HG02642 (cell line): ENCODE data around the gene CD151.

Experiments
- ATAC-seq: cut with Tn5 transposase; IDR thresholded peaks from one replicate; pipeline ENCODE4 v1.9.1; 2021; ENCODE audit warnings: mild to moderate bottlenecking; ENCODE audit not compliant: unreplicated experiment, poor library complexity

The CD151 gene

DNA sequence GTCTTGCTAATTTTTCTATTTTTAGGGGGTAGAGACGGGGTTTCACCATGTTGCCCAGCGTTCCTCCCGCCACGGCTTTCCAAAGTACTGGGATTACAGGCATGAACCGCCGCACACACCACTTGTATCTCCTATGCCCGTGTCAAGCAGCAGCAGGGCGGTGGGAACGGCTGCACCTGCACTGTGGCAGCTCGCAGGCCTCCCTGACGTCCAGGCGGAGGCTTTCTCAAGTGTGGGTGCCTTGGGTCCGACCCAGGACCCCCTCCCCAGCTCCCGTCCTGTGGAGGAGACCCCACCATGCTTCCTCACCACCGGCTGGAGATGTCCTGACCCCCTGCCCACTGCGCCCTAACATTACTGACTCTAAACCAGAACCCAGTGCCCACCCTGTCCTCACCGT is 35.6 kb downstream of the CD151 start:
- no peak for ATAC-seq

DNA sequence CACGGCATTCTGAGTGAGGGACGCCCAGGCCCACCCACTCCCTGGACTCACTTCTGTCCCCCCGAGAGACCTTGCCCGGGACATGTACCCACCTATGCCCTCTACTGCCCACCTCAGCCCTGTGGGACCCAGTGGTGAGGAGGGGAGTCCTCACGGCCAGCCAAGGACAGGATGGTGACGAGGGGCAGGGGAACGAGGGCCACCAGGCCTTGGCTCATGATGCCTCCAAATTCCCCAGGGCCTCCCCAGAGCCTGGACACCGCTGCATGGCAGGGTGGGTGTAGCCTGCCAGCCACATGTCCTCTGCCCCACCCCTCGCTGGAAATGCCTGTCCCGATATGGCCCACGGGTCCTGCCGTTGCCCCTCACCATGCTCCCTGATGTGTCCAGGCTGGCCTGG is 36.0 kb downstream of the CD151 start:
- no peak for ATAC-seq

DNA sequence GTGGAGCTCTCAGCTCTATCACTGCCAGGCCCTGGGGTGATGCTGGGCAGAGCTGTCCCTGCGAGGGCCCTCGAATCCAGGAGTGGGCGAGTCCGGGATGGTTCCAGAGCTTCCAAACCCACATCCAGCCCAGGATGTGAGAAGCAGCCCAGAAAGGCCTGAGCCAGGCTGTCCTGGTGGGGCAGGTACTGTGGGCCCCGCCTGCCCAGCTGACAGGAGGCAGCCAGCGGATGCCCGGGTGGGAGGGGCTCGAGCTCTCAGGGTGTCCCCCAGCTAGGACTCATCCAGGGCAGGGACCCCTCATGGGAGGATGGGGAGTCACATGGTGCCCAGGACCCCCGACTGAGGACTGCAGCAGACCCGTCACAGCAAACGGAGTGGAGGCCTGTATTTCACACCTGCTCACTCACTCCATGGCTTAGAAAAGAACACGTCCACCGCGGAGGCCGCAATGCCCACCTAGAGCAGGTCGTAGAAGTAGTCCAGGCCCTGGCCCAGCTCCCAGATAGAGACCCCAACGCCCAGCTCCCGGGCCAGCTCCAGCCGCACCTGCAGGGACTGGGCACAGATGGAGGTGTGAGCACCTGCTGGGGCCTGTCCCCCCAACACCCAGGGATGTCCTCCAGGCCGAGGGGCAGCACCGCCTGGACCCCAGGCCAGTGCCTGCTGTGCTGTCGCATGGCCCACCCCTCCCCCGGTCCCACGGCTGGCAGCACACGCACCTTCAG is 36.8 kb downstream of the CD151 start:
- ATAC-seq: no peak

DNA sequence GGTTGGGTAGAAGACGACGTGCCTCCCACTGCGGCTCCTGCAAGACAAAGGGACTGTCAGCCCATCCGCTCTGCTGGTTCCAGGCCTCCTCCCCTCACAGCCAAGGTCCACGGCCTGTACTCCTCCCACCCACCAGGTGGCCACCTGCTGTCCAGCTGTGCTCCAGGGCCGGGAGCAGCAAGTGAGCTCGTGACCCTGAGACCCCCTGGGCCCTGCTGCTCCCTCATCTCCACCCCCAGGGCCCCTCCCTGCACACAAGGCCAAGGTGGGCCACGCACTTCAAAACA is 37.3 kb downstream of the CD151 start:
- ATAC-seq: no peak

DNA sequence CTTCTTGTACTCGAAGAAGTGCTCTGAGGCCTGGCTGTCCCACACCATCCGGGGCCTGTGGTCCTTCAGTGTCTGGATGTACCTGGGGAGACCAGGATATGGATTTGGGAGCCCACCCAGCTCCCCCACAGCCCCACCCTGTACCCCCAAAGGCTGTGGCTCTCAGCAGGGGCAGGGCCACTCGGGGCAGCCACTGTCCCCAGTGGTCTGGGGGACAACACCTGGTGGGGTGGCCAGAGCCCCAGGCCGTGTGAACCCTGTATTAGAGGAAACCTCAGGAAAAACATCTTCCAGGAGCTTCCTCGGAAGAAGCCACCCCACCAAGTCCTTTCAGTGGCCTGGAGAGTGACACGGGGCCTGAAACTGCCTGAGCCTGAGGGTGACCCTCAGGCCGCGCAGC is 37.7 kb downstream of the CD151 start:
- no peak for ATAC-seq

DNA sequence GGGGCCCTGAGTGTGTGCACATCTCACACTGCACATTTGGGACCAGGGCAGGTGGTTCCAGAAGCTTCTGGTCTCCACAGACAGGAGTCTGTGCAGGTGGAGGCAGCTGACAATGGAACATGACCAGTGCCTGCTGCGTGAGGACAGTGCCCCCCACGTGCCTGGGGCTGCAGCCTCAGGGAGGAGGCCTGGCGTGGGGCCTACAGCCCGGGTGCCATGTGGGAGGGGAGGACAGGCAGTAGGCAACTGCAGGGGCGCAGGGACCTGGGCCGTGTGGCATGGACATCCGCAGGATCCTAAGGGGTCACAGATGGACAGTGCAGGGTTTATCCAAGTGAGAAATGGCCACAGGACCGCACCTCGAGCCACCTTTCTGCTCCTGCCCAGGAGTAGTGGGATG is 38.7 kb downstream of the CD151 start:
- ATAC-seq: no peak

DNA sequence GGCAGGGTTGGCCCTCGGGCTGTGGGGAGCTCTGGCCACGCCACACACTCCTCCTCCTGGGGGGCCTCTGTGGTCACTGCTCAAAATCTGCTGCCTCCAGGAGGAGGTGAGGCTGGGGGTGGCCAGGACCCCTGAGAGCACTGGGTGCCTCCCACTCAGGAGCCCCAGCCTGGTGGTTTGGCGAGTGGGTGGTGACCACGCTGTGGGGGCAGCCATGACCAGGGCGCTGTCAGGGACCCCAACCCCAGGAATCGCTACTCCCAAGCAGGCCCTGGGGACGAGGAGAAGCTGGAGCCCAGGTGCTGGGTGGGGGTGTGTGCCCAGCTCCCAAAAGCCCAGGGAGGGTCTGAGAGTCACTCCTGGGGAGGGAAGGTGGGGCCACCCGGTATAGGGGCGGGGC is 40.0 kb downstream of the CD151 start:
- no peak for ATAC-seq

DNA sequence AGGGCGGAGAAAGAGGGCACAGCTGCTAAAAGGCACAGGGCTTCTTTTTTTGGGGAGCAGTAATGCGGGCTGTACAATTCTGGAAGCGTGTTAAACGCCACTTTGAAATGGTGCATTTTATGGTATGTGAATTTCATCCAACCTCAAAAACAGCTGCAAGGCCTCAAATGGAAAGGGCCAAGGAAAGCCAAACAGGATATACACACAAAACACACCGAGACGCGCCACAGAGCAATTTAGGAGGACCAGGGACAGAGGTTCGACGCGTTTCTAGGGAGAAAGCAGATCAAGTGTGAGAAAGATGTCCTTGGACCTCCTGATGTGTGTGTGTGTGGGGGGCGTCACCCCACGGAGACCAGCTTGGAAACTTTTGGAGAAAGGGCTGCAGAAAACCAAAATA is 41.0 kb downstream of the CD151 start:
- ATAC-seq: no peak

DNA sequence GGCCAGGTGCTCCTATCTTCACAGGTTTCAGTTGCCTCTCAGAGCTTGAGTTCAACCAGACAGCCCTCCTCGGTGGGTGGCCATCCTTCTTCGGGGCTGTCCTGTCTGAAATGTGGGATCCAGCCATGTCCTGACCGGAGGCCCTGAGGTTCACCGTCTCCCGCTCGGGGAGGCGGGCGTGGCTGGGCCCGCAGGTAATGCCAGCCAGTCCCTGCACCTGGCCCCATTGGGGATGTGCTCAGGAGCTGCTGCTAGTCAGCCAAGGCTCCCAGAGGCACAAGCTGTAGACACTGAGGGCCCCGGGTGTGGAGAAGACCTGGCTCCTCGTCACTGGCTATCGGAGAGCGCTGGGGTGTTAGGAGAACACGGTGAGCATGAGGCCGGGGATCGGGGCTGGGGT is 42.5 kb downstream of the CD151 start:
- no peak for ATAC-seq

DNA sequence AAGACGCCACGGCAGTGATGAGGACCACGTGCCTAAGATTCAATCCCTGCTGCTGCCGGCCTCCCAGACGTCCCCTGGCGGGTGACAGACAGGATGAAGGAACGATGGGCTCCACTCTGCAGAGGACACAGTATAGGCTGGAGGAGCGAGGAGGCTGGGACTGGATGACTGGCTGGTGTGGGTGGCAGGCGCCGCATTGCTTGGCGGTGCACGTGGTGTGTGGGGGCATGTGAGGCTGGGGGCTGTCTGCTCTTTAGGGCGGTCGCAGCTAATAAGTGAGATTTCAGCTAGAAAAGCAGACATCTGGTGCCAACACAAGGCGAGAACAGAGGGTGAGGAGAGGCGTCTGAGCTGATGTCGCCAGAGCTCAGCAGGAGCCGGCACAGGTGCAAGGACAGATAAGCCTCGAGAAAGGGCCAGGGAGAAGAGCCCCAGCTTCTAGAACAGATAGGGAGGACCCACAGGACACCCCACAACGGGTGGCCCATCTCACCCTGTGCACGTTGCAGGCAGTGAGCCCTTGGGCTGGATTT is 43.1 kb downstream of the CD151 start:
- ATAC-seq: no peak

DNA sequence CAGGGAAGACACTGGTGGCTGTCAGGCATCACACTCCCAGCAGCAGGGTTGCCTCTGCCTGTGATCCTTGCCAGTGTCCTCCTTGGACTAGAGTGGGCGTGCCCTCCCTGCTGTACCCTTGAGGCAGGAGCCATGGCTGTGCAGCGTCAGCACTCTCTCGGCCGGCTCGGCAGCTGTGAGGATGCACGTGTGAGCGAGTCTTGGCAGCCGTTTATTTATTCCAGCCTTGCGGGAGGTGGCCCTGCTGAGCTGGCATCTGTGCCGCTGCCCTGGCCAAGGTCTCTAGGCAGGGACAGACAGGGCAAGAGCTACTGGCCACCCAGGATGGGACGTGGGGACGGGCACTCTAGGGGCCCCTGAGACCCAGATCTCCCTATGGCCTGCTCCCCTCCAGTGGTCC is 43.8 kb downstream of the CD151 start:
- ATAC-seq: no peak

DNA sequence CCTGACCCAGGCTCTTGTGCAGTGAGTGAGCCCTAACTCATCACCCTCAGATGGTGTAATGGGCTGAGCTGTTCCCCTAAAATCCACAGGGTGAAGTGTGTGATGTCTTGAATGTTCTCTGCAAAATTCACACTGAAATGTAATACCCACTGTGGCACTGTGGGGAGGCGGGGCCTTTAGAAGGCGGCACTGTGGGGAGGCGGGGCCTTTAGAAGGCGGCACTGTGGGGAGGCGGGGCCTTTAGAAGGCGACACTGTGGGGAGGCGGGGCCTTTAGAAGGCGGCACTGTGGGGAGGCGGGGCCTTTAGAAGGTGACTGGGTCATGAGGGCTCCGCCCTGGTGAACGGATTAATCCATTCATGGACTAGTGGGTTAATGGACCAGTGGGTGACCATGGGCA is 44.8 kb downstream of the CD151 start:
- no peak for ATAC-seq

DNA sequence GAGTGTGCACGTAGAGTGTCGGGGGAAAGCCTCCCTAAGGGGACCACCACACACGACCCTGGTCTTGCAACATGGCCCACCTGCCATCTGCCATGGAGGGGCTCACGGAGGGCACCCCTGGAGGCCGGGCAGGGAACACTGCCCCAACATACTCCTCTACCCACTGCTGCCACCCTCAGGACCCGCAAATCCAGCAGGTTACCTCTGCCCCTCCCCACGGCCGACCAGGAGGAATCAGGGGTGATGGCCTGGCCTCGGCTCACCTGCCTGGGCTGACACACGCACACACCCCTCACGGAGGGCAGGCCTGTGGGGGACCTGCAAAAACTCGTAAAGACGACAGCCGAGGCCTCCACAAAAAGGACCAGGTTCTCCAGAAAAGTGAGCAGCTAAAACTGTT is 47.7 kb downstream of the CD151 start:
- no peak for ATAC-seq

DNA sequence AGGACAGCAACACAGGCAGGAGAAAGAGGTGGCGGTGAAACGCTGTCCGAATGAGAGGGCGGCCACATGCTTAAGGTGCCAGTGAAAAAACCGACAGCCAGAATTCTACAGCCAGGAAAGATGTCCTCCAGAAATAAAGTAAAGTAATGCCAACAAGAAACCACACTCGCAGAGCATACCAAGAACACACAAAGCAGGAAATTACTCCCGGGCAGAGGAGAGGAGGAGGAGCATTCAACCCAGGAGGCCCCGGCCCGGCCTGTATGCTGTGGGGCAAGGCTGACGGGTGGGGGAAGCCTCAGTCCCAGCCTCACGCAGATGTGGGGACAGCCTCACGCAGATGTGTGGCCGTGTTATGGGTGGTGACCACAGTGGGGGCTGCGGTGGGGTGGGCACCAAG is 49.8 kb downstream of the CD151 start:
- no peak for ATAC-seq

DNA sequence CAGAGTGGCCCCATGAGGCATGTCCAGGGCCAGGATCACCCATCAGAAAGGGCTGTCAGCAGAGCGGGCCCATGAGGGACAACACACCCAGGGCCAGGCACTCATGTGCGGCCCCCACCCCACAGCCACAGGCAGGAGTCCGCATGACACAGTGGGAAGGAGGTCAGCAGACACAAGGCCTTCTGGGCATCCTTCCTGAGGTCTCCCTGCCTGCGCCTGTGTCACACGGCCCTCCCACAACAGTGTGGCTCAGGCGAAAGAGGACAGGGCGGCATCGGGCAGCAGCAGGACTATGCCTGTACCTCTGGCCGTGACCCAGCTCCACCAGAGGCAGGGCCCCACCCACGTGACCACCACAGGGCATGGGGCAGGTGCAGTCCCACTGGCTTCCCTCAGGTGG is 50.8 kb downstream of the CD151 start:
- no peak for ATAC-seq

DNA sequence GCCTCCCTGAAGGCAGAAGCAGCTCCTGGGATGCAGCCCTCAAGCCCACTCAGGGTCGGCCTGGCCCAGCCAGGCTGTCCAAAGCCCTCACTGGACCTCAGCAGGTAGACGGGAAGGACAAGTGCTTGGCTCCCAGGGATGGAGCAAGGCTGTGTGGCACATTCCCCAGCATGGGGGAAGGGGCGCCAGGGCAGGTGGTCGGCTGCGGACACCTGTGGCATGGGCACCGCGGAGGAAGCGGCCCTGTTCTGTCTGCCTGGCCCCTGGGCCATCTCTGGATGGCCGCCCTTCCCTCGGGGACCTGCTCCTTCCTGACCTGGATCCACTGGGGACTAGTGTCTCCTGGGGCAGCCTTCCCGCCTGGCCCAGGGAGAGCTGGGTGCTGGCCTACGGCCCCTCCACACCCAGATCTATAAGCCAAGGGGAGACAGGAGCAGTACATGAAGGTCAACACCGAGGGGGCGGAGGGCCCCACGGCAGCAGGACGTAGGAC is 51.9 kb downstream of the CD151 start:
- ATAC-seq: no peak

DNA sequence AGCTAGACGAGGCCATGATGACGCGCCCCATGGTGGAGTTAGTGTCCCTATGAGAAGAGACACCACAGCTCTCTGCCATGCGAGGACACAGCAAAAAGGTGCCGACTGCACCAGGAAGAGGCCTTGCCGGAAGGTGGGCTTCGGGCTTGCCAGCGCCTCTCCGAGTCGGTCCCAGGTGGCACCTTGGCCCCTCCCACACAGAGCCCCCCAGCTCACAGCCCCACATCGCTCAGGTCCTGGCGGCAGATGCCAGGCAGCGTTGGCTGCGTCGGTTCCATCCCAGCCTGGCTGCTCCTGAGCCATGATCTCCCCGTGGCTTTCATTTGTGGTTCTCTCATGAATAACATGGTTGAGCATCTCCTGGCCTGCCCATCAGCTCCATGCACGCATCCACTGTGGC is 53.8 kb downstream of the CD151 start:
- no peak for ATAC-seq

DNA sequence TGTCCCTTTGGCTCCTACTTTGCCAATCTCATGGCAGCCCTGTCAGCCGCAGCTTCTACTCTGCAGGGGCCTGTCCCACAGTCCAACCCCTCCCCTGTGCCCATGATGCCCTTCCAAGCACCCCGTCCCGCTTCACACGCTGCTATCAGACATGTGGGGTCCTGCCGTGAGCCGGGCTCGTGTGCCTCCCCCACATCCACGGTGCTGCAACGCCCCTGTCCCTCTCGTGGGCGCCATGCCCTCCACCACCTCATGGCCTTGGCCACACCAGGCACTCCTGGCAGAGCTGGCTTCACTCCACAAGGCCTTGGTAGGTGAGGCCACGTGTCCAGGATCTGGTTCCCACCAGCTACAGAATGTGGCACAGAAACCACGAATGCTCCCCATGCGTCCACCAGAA is 54.8 kb downstream of the CD151 start:
- ATAC-seq: no peak
